Colon (tissue), 2 donors: ENCODE data around the gene IL1RAPL1.

Experiments used
- FAIRE-seq: peaks from 2 replicates; lab custom pipeline; 2012; peaks lifted over from hg19 to GRCh38; lab: Jason Lieb, UNC
- donor health status: control.
- donor health status: control.

IL1RAPL1 gene

DNA sequence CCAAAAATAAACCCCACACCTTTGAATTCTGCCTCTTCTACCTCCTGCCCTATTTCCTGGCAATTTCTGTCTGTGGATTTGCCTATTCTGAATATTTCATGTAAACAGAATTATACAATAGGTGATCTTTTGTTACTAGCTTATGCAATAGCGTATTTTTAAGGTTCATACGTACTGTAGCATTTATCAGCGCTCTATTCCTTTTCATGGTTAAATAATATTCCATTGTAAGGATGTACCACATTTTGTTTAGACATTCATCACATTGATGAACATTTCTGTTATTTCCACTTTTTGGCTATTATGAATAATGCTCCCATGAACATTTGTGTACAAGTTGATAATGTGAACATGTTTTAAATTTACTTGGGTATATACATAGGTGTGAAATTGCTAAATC, 847.7 kb downstream of the IL1RAPL1 start:
- FAIRE-seq = no peak

DNA sequence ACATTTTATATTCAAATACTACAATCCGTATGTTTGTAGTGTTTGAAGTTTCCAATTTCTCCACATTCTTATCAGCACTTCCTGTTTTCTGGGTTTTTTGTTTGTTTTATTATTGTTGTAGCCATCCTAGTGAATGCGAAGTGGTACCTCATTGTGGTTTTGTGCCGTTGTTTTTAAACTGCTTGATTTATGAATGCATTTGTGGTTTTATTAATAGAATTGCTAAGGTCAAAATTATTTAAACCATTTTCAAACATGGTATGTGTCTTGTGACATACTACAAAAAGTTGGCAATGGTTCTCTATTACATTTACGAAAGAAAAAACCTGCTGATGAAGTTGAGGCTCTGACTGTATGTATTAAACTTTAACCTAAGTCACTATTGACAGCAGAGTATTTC, 848.1 kb downstream of the IL1RAPL1 start:
- FAIRE-seq = no peak

DNA sequence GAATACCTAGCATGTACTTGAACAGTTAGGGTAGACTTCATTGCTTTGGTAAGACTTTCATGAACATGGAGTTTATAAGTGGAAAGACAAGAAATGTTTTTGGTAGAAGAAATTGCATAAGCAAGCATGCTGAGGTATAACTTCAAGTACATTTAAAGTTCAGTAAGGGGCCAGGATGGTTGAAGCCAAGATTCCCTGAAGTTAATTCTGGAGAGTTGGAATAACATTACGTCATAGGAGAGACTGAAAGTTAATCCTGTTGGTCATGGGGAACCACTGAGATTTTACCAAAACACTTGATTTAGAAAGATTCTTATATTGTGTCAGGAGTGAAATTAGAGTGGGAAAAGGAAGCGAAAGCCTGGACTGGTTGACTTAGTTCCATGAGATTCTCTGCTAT, 860.6 kb downstream of the IL1RAPL1 start:
- no peak for FAIRE-seq

DNA sequence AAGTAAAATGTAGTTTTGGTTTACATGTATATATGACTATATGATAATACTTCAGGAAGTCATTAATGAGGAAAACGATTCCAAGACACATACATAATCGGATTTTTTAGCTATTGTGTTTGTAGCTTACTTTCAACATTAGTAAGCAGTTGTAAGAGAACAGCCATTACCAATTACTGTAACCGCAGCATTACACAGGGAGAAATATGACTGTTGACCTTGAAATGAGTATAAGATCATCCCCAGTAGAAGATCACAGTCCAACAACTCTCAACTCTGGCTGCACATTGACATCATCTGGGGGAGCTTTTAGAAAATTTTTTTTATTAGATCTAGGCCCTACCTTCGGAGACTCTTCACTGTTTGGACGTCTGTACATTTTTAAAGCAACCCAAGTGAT, 866.1 kb downstream of the IL1RAPL1 start:
- no peak for FAIRE-seq

DNA sequence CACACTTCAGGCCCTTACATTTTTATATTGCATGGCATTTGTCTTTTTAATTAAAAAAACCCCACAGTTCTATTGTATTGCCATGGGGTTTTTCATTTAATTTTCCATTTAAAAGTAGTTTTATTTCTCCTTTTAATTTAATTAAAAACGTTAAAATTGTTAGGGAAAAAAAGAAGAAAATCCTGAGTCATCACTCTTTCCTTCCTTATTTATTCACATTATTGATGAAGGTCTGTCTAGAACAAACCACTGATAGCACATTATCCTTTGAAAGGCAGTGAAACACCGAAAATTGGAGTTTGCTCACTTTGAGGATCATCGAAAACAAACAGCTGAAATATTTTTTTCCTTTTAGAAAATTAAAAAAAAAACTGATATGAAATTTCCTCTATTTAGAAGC, 868.5 kb downstream of the IL1RAPL1 start:
- no peak for FAIRE-seq

DNA sequence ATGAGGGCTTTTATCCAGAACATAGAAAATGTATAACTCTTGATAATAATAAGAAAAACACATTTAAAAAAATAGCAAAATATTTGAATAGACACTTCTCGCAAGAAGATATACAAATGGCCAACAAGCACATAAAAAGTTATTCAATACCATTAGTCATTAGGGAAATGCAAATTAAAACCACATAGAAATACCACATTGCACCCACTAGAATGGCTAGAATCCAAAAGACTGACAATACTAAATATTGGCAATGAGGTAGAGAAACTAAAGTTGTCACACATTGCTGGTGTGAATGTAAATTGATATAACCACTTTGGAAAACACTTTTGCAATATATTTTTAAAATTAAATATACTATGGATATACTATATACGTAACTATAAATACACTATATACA, 873.8 kb downstream of the IL1RAPL1 start:
- FAIRE-seq = no peak

DNA sequence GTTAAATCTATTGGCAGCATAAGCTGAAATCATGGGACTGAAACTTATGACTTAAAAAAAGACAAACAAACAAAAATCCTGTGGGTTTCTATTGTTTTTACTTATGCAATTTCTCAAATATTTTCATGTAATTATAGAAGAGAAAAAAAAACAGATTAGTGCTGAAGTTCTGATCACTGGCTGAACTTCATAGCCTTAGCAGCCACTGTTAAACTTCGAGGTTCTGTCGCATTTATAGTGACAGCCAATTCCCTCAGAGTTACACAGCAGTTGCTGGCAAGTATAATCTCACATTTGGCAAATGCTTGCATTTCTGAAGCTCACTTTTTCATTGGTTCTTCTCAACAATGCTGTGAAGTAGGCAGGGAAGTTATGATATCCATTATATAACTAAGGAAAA, 879.2 kb downstream of the IL1RAPL1 start:
- FAIRE-seq = no peak

DNA sequence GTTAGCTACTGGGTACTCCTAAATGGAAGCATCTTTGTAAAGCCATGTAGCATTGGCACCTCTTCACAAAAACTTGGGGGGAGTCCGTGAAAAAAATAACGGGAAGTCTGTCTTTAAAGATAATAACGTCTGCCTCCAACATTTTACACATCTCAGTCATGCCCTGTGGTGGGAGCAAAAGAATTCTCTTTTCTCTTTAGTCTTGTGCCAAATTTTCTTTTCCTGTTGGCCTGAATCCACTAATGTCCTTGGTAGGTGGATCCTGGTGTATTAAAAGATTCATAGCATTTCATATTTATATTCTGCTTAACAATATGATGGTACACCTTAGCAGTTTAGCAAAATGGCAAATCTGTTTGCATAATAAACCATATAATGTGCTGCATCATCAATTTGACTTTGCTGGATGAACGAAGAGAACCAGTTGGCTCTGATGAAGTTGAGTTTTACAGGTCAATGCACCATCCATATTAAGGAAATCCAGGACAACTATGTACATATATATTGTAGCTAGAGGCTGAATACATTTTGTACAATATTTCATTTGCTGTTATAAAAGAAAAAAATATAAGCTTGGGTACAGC, 881.8 kb downstream of the IL1RAPL1 start:
- FAIRE-seq = peak; percentile 24

DNA sequence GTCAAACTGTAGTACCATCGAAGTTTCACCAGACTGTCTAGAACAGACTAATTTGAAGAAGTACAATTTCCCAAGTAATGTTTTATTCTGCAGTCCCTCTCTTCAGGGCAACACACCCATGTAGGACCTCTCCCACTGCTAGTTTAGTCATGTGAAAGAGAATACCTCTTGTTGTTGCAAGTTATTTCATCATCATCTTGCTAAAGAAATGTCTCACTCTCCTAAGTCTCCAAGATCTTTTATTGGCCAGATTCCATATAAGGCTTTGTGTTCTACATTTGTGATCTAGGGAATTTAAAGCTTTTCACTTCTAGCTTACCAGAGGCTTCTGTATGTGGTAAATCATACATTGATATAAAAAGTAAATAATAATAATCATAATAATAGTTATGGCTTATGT, 882.8 kb downstream of the IL1RAPL1 start:
- FAIRE-seq = no peak

DNA sequence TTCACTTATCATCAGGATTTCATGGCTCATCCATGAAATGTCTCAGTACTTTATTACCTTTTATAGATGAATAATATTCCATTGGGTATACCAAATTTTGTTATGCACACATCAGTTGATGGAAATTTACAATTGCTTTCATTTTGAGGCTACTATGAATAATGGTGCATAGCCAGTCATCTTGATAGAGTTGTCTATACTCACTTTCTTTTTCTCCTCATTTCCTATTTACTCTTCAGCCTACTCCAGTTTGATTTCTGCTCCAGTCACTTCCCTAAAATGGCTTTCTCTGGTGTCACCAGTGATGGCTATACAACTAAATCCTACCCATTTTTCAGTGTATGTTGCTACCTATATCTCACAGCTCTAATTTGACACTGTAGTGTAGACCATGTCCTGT, 884.6 kb downstream of the IL1RAPL1 start:
- FAIRE-seq = no peak

DNA sequence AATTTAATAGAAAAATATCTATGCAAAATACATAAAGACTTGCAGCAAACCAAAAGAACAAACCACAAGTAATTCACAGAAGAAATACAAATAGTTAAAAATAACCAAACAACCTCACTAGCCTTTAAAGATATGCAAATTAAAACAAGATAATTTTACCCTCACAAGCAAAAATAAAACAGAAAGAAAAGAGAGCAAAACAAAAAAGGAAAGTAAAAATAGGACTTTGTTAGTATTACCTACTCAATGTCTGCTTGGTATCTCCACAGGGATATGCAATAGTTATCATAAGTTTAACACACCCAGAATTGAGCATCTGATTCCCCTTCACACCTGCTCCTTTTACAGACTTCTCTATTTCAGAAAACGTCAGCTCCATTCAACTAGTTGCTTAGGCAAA, 890.6 kb downstream of the IL1RAPL1 start:
- peak; percentile 80 for FAIRE-seq

DNA sequence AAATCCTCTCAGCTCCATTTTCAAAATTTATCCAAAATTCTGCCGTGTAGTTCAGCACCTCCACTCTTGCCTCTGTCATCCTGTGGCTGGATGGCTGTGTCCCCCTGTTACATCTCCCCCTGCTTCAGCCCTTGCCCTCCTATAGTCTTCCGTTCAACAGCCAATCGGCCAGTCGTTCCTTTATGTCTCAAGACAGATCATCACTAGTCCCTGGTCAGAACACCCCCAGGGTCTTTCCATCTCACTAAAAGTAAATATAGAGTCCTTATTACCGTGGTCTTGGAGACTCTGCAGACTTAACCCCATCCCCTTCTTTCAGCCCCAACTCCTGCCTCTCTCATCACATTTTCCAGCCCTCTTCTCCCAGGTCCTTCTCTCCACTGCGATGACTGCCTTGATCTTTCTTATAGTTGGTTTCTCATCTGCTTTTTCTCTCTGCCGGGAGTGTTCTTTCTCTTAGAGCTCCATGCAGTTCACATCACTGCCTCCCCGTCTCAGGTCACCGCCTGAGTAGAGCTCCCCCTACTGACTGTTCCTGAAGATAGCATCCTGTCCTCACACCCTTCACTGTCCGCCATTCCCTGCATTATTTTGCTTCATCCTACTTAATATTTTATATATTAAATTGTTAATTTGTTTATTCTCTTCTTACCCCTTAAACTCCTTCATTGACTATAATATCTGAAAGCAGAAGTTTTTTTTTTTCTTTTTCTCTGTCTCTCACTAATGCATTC, 891.3 kb downstream of the IL1RAPL1 start:
- no peak for FAIRE-seq

DNA sequence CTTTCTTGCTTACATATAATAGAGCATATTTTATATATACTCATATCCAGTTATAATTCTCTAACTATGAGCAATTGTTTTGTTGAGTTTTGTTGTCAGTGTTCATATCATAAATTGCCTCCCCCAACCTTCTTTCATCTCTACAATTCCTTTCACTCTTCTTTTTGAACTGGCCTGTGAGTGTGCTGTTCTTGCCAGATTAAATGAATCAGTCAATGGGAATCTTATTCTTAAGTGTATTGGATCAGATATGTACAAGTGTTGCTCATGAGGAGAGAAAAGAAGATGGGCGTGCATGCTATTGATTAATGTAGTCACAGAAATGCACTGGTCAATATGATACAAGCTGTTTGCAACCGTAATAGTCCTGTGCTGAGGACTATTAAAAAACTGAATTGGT, 900.0 kb downstream of the IL1RAPL1 start:
- no peak for FAIRE-seq

DNA sequence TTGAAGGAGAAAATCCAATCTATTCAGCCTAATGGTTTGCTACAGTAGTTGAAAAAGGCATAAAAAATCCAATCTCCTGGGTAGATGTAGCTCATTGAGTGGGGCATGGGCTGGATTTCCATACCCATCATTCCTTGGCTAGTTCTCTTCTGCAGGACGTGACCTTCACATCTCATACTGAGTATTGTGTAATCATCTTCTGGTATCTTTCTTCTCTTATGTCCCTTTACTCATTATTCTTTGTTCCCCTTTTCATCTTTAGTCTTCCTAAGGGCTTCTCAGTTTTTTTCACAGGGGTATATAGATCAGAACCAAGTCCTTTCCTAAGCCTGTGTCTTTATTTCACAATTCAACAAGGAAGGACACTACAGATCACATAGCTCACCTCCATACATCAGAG, 900.5 kb downstream of the IL1RAPL1 start:
- FAIRE-seq = no peak

DNA sequence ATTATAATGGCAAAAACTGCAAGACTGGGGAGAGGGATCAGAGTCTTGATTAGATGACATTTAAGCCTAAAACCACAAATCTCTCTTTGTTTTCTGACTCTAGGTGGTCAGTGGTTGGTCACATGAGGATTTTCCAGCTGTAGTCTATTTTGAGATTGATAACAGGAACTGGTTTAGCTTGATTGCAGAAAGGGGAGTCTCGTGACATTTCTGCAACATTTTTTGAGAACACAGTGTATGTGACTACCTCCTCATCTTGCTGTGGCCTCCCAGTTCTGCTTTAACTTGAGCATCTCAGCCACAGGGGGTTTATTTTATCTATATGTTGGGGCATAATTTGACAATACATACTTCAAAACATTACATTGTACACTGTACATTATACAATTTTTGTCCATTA, 901.7 kb downstream of the IL1RAPL1 start:
- FAIRE-seq = no peak

DNA sequence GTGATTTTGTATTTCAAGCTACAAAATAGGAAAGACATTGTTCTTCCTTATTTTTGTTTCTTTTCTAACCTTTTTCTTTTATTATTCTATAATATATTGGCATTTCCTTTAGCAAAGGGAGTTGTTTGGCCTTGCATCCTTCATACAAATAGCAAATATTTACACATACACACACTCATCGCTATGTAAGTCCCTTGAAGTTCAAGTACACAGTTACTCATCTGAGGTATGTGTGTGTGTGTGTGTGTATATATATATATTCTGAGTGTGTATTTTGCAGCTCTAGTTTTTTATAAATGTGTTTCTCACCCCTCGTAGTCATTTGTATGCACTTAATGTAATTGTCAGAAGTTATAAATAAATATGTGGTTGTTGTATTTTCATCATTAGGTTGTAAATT, 903.4 kb downstream of the IL1RAPL1 start:
- FAIRE-seq = peak; percentile 31

DNA sequence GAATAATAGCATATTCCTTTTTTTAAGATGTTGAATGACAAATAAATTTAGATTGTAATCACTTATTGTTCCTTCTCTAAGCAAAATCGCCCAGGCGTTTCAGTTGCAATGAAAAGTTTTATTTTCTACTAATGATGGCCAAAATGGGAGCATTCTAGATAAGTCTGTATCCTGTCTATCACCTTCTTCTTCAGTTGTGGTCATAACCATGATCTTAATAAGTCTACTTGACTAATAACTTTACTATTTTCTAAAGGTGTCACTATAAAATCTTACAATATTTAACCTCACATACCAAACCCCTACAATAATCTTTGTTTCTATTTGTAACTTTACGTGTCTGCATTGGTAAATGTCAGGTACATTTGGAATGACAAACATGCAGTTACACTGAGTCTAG, 904.4 kb downstream of the IL1RAPL1 start:
- FAIRE-seq = peak; percentile 81

DNA sequence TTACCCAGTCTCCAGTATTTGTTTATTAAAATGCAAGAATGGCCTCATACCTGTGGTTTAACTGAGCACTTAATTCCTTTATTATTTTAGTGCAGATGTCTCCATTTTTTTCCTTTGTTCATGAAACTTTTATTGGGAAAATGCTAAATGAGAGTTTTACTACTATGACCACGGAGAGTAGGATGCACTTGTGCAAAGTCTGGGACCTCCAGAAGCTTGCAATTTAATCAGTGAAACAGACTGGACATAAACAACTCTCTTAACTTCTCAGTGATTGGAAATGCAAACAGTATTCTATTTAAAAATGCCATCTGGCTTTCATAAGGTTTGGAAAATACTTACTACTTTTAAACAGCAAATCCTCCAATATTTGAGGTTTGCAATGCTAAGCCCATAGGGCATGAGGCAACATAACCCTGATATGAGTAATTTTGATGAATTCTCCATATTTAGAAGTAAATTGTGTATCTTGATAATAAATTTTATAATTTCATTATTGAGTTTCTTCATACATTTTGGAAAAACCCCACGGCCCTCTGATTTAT, 909.5 kb downstream of the IL1RAPL1 start:
- FAIRE-seq = peak; percentile 10

DNA sequence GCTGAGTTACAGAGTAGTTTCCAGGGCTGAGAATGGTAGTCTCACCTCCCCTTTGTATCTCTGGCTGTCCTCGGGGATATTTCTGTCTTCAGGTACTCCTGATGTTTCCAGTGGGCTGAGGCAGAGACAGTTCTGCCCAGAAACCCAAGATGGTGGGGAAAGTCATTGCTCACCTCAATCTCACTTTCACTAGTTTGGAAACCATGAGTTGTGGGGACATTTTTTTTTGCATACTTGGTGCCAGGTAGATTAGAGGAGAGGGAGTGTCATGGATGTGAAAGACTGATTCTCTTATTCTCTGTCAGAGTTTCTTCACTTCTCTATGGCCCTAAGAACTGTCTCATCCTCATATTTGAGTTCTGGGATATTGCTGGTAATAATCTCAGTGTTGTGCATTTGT, 919.5 kb downstream of the IL1RAPL1 start:
- FAIRE-seq = no peak

DNA sequence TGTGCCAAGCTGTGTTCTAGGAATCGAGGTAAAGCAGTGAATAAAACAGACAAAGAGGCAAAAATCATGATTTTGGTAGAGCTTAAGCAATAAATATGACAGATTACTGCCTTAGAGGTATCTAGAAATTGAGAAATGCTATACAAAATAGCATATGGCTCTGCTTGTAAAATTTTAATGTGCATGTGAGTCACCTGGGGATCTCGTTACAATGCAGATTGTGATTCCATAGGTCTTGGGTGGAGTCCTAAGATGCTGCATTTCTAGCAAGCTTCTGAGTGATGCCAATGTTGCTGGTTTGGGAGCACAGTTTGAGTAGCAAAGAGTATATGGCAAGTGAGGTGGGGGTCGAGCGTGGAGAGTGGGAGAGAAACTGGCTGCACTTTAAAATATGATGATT, 930.9 kb downstream of the IL1RAPL1 start:
- FAIRE-seq = no peak

DNA sequence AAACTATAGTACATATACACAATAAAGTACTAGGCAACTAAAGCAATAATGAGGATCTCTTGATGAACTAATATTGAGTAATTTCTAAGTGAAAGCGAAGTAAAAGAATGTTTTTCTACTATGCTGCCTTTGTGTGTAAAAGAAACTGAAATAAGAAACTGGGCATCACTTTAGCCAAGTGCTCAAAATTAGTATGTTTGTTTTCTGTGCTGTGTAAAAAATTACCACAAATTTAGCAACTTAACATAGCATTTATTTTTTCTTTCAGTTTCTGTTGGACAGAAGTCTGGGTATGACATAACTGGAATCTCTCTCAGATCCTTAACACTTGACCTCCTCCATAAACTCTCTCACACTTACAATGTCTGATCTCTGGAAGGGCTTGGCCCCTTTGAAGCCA, 941.0 kb downstream of the IL1RAPL1 start:
- no peak for FAIRE-seq

DNA sequence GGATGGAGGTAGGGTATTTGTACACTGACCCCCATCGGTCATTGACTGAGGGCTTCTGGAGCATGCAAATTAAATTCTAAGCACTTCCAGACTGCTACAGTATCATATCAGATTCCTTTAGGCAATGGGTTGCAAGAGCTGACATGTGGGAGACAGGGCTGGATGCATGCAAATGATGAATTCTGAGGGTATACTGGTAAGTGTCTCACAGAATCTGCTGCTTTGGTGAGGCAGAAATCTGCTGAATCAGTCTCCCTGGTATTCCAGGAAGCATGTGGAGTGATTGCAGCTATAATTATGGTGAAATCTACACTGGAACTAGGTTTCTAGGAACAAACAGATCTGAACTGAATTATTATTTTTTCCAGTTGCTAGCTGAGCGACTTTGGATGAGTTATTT, 943.3 kb downstream of the IL1RAPL1 start:
- FAIRE-seq = no peak

DNA sequence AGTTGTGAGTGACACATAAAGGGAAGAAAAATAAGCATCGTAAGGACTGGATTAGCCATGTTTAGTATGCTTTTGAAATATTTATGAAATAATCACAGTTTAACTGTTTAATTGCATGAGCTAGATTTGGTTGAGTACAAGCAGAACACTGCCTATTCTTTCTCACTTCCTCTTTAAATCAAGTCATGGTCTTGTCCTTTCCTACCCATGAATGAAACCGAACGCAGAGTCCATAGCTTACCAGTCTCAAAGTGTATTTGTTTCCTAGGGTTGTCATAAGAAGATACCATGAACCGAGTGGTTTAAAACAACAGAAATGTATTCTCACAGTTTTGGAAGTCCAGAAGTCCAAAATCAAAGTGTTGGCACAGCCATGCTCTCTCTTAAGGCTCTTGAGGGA, 944.1 kb downstream of the IL1RAPL1 start:
- FAIRE-seq = peak; percentile 10
